ENCODE data around the gene MYNN. TPM values are rescaled to one million over a fixed set of nuclear protein-coding genes. Genes with fewer than 3 reads are reported as not detected.

MYNN gene
- total RNA-seq = 35.8 TPM

GRCh38 chr3:169772897-169773816, at the start of gene MYNN:
MYNN (plus strand) TSS chr3:169773396; CDS start chr3:169774296, 900 bp downstream.

GRCh38 chr3:169764882-169765612, 8.1 kb upstream of the MYNN start, which contains the start of gene TERC:
TERC (minus strand) TSS chr3:169765060.

GRCh38 chr3:169769287-169770181, 3.7 kb upstream of the MYNN start, which contains the start of gene ACTRT3:
ACTRT3 (minus strand) TSS chr3:169769561; CDS start chr3:169769520, 41 bp downstream.

GRCh38 chr3:169812332-169813235, 39.4 kb downstream of the MYNN start, which contains the start of the genes LRRC34 and LRRIQ4:
LRRC34 (minus strand) TSS chr3:169812904; CDS start chr3:169812548, 356 bp downstream.
LRRIQ4 (plus strand) TSS chr3:169812870; CDS start chr3:169821922, 9,052 bp downstream.

Other genes with a start within 250 kb of the MYNN start
- gene MECOM, start 109.7 kb upstream of the MYNN start, total RNA-seq = 8.3 TPM
- 71.0 TPM for gene TERC, start 8.3 kb upstream of the MYNN start, total RNA-seq
- 9.2 TPM for gene ACTRT3, start 3.8 kb upstream of the MYNN start, total RNA-seq
- gene LRRIQ4, start 39.5 kb downstream of the MYNN start, total RNA-seq = 1.6 TPM
- 24.5 TPM for gene LRRC34, start 39.5 kb downstream of the MYNN start, total RNA-seq
- not detected for gene LRRC31, start 96.5 kb downstream of the MYNN start, total RNA-seq
- gene SAMD7, start 138.2 kb downstream of the MYNN start, total RNA-seq = not detected
- gene SEC62, start 193.4 kb downstream of the MYNN start, total RNA-seq = 144 TPM

All from diencephalon (tissue), 1 donor.